Epithelial cell of esophagus (primary cell): Measurements from ENCODE around the gene MED10.
"Not testable (repeated sequence)": the region's sequence is repeated elsewhere in the genome, so short reads cannot be mapped to it uniquely, and the experiment has no call there.

Source experiments
- DNase-seq: peaks from one replicate; pipeline ENCODE4 v3.0.0; 2010; ENCODE audit warnings: low read depth
- H3K4me3 ChIP-seq: 2 replicates; pipeline ENCODE4 v1.5.1; 2011; ENCODE audit warnings: mild to moderate bottlenecking, low read length, control low read depth
- CTCF ChIP-seq: IDR thresholded peaks from 2 replicates; pipeline ENCODE4 v1.5.1; 2011; ENCODE audit warnings: low read depth, mild to moderate bottlenecking, low read length, control low read depth, inconsistent platforms; ENCODE audit not compliant: insufficient read depth; ENCODE audit errors: missing control alignments

The MED10 gene

GRCh38 chr5:6373081-6373846 lies 5.1 kb downstream of the MED10 start:
- no peak for DNase-seq
- H3K4me3 ChIP-seq, result no peak overlapping the region
- no peak for TF ChIP-seq CTCF

GRCh38 chr5:6372251-6373080 lies 5.9 kb downstream of the MED10 start:
- H3K4me3 ChIP-seq, result no peak overlapping the region
- no peak for DNase-seq
- no peak for TF ChIP-seq CTCF

GRCh38 chr5:6371079-6371810 lies 7.1 kb downstream of the MED10 start:
- no peak for DNase-seq
- H3K4me3 ChIP-seq, result no peak overlapping the region
- TF ChIP-seq CTCF, result no peak

- DNase-seq, result no peak
- peak; percentile 5 for TF ChIP-seq CTCF
- H3K4me3 ChIP-seq, result no peak overlapping the region
Measured at GRCh38 chr5:6370580-6370979, 7.8 kb downstream of the MED10 start.

GRCh38 chr5:6365977-6366590 lies 12.3 kb downstream of the MED10 start:
- DNase-seq, result no peak
- no peak for TF ChIP-seq CTCF
- no peak overlapping the region for H3K4me3 ChIP-seq

- no peak for DNase-seq
- no peak overlapping the region for H3K4me3 ChIP-seq
- no peak for TF ChIP-seq CTCF
Measured at GRCh38 chr5:6365142-6365976, 13.0 kb downstream of the MED10 start.

- not testable (repeated sequence) for H3K4me3 ChIP-seq, DNase-seq
Measured at GRCh38 chr5:6363454-6364011, 14.8 kb downstream of the MED10 start.
